Esophagus muscularis mucosa (tissue), 4 donors: ENCODE results near the gene CXCR4. TPM values are rescaled to one million over a fixed set of nuclear protein-coding genes. Genes with fewer than 3 reads are reported as not detected.

ENCODE experiments used
- DNase-seq: peaks from one replicate; pipeline ENCODE4 v3.0.0-alpha.2; 2017; ENCODE audit errors: extremely low spot score
- H3K27ac ChIP-seq, 4 donors: fragments of 200-600 bp; sonication (generic); replicated peaks in 1 of 4; 1 replicate in 3 of 4; 2 replicates in 1 of 4; pipeline ENCODE4 v1.5.1; 2016 to 2019; ENCODE audit warnings: mild to moderate bottlenecking in 1 of 4
- H3K27me3 ChIP-seq, 4 donors: fragments of 200-600 bp; sonication (generic); one replicate each; pipeline versions ENCODE4 v1.5.1 to v1.6.0; 2016 to 2019
- H3K36me3 ChIP-seq, 4 donors: fragments of 200-600 bp; sonication (generic); one replicate each; pipeline ENCODE4 v1.5.1; 2016 to 2019
- H3K4me1 ChIP-seq, 4 donors: fragments of 200-600 bp; sonication (generic); one replicate each; pipeline ENCODE4 v1.5.1; 2016 to 2019
- H3K4me3 ChIP-seq, 4 donors: fragments of 200-600 bp; sonication (generic); 1 replicate in 2 of 4; 2 replicates in 2 of 4; pipeline ENCODE4 v1.5.1; 2016 to 2019; ENCODE audit warnings: mild to moderate bottlenecking in 4 of 4, moderate library complexity in 1 of 4
- H3K9me3 ChIP-seq, 4 donors: fragments of 200-600 bp; sonication (generic); 1 replicate in 3 of 4; 2 replicates in 1 of 4; pipeline ENCODE4 v1.5.1; 2016 to 2019
- CTCF ChIP-seq, 3 experiments: fragments of 200-600 bp in 2 of 3; fragments of 450-650 bp in 1 of 3; sonication (generic) in 2 of 3; IDR thresholded peaks; one replicate each; pipeline ENCODE4 v1.5.1; 2017 to 2019; ENCODE audit warnings: antibody characterized with exemption in 3 of 3, mild to moderate bottlenecking in 2 of 3, moderate library complexity in 1 of 3
- EP300 ChIP-seq: sonication (generic); formaldehyde crosslinking; IDR thresholded peaks from one replicate; pipeline ENCODE4 v1.6.1; 2017; ENCODE audit warnings: antibody characterized with exemption
- POLR2A ChIP-seq: fragments of 450-650 bp; IDR thresholded peaks from one replicate; pipeline ENCODE4 v1.6.1; 2017; ENCODE audit warnings: antibody characterized with exemption, moderate library complexity, mild to moderate bottlenecking, low read depth
- POLR2AphosphoS5 ChIP-seq, 2 donors: sonication (generic); formaldehyde crosslinking; IDR thresholded peaks; one replicate each; pipeline ENCODE4 v1.6.1; 2017; ENCODE audit warnings: antibody characterized with exemption in 2 of 2
- WGBS: methylation state at CpG from one replicate; pipeline ENCODE4 v1.1.5; 2018; 5-methylcytosine and 5-hydroxymethylcytosine counted together
- intact Hi-C: fragments of 100-400 bp; cut with DNase I; formaldehyde crosslinking; loops from one replicate; pipeline ENCODE4 v1.15.1; 2023
- total RNA-seq, 4 donors: library from RNA; depleted of rRNA; stranded (reverse); fragments of >200 nt; gene quantifications; one replicate each; pipeline versions ENCODE4 v1.1.0 to v1.2.1, GENCODE V29; 2016

CXCR4 gene
- total RNA-seq, 4 donors from 2014 or later = 4.2 to 11.8 (median 5.6) TPM

GRCh38 chr2:136128905-136129304 is 11.0 kb upstream of the CXCR4 start:
- no peak overlapping the region for H3K4me3 ChIP-seq
- WGBS = 69% methylated on average over 1 of the region's 1 CpG
- intact Hi-C loops = no loop called here
- DNase-seq = no peak
- no peak for TF ChIP-seq POLR2AphosphoS5 (IDR thresholded peaks at IDR 0.05)
- no peak for TF ChIP-seq CTCF (IDR thresholded peaks at IDR 0.05)
- TF ChIP-seq POLR2A = no peak
- no peak for TF ChIP-seq EP300
- no peak overlapping the region for H3K27ac ChIP-seq
- peaks cover 0 to 7% (median 6%) of the 10 kb centered on the region in 4 donors for H3K4me1 ChIP-seq
- no peaks in the 10 kb centered on the region for H3K27me3 ChIP-seq
- H3K36me3 ChIP-seq = no peaks in the 10 kb centered on the region
- H3K9me3 ChIP-seq = no peaks in the 10 kb centered on the region

GRCh38 chr2:136128366-136128765 is 10.4 kb upstream of the CXCR4 start:
- TF ChIP-seq POLR2AphosphoS5 (IDR thresholded peaks at IDR 0.05) (no peak), CTCF (IDR thresholded peaks at IDR 0.05) (no peak), EP300 (no peak), POLR2A (no peak)
- no peak for DNase-seq
- Histone ChIP-seq H3K27me3 (no peaks in the 10 kb centered on the region), H3K27ac (no peak overlapping the region), H3K4me3 (no peak overlapping the region), H3K9me3 (no peaks in the 10 kb centered on the region), H3K4me1 (peaks cover 0 to 7% (median 6%) of the 10 kb centered on the region in 4 donors), H3K36me3 (no peaks in the 10 kb centered on the region)
- WGBS = 93% methylated on average over 2 of the region's 2 CpGs
- intact Hi-C loops = no loop called here

- DNase-seq = no peak
- Histone ChIP-seq H3K4me1 (peaks cover 0 to 7% (median 6%) of the 10 kb centered on the region in 4 donors), H3K27ac (no peak overlapping the region), H3K27me3 (no peaks in the 10 kb centered on the region), H3K4me3 (no peak overlapping the region), H3K36me3 (no peaks in the 10 kb centered on the region), H3K9me3 (no peaks in the 10 kb centered on the region)
- TF ChIP-seq CTCF (IDR thresholded peaks at IDR 0.05) (no peak), POLR2A (no peak), EP300 (no peak), POLR2AphosphoS5 (IDR thresholded peaks at IDR 0.05) (no peak)
- intact Hi-C loops = no loop called here
- WGBS = 83% methylated on average over 6 of the region's 6 CpGs
Observed at GRCh38 chr2:136127356-136127755, 9.4 kb upstream of the CXCR4 start.

GRCh38 chr2:136126421-136126926 is 8.5 kb upstream of the CXCR4 start:
- Histone ChIP-seq H3K27ac (no peak overlapping the region), H3K4me3 (no peak overlapping the region), H3K4me1 (peaks cover 0 to 7% (median 6%) of the 10 kb centered on the region in 4 donors), H3K27me3 (peaks cover 0 to 2% (median 0%) of the 10 kb centered on the region in 4 donors), H3K36me3 (no peaks in the 10 kb centered on the region), H3K9me3 (no peaks in the 10 kb centered on the region)
- no peak for DNase-seq
- no peak for TF ChIP-seq EP300
- whole genome bisulfite sequencing = 47% methylated on average over 6 of the region's 6 CpGs
- intact Hi-C loops = no loop called here

- TF ChIP-seq POLR2AphosphoS5 (IDR thresholded peaks at IDR 0.05) (no peak), CTCF (IDR thresholded peaks at IDR 0.05) (no peak), EP300 (no peak), POLR2A (no peak)
- intact Hi-C loops = no loop called here
- no peaks in the 10 kb centered on the region for H3K36me3 ChIP-seq
- peaks cover 0 to 7% (median 6%) of the 10 kb centered on the region in 4 donors for H3K4me1 ChIP-seq
- H3K9me3 ChIP-seq = no peaks in the 10 kb centered on the region
- peaks cover 0 to 7% (median 0%) of the 10 kb centered on the region in 4 donors for H3K27me3 ChIP-seq
- no peak overlapping the region for H3K4me3 ChIP-seq
- no peak for DNase-seq
- H3K27ac ChIP-seq = no peak overlapping the region
- WGBS = 57% methylated on average over 11 of the region's 12 CpGs
Observed at GRCh38 chr2:136126021-136126420, 8.1 kb upstream of the CXCR4 start.
